Left lung (tissue), 10 donors: ENCODE results near the gene SRPK3. TPM values are rescaled to one million over a fixed set of nuclear protein-coding genes. Genes with fewer than 3 reads are reported as not detected.

Experiments
- ATAC-seq: fragments of 200-7000 bp; cut with Tn5 transposase; one replicate; pipeline ENCODE4 v1.9.1; 2020; ENCODE audit warnings: moderate library complexity
- DNase-seq, 4 donors: peaks; one replicate each; pipeline ENCODE4 v3.0.0-alpha.2; 2013 to 2020
- H3K27ac ChIP-seq, 2 donors: fragments of 200-600 bp; sonication (generic) in 1 of 2; one replicate each; pipeline versions ENCODE4 v1.5.0 to v1.8.0; 2020 to 2021
- H3K27me3 ChIP-seq, 2 donors: fragments of 200-600 bp; sonication (generic) in 1 of 2; one replicate each; pipeline versions ENCODE4 v1.5.0 to v1.8.0; 2020 to 2021
- H3K36me3 ChIP-seq, 2 donors: fragments of 200-600 bp; sonication (generic) in 1 of 2; one replicate each; pipeline versions ENCODE4 v1.5.0 to v1.8.0; 2020 to 2021
- H3K4me1 ChIP-seq, 2 donors: fragments of 200-600 bp; one replicate each; pipeline ENCODE4 v1.8.0; 2021
- H3K4me3 ChIP-seq, 2 donors: fragments of 200-600 bp; sonication (generic) in 1 of 2; one replicate each; pipeline versions ENCODE4 v1.5.0 to v1.8.0; 2020 to 2021; ENCODE audit warnings: mild to moderate bottlenecking in 1 of 2
- H3K9me3 ChIP-seq, 2 donors: fragments of 200-600 bp; sonication (generic) in 1 of 2; one replicate each; pipeline versions ENCODE4 v1.5.0 to v1.8.0; 2020 to 2021
- CTCF ChIP-seq, 2 donors: fragments of 200-600 bp; sonication (generic) in 1 of 2; IDR thresholded peaks; one replicate each; pipeline versions ENCODE4 v1.5.0 to v1.8.0; 2021; ENCODE audit warnings: antibody characterized with exemption in 2 of 2
- intact Hi-C, 2 donors: fragments of 100-400 bp; cut with DNase I; formaldehyde crosslinking; loops; one replicate each; pipeline versions ENCODE4 v1.11.2 to v1.14.2; 2022
- polyA plus RNA-seq, 6 donors: library from polyadenylated mRNA; unstranded; fragments of 120-200 nt; gene quantifications; one replicate each; pipeline ENCODE4 v1.2.1, GENCODE V29; 2013; ENCODE audit not compliant: insufficient read length in 6 of 6
- total RNA-seq, 2 donors: library from RNA; stranded (reverse); fragmentation: NEBNext Ultra II Directional; extraction: Animal tissue kit (Norgen Biotek cat#: 25700); gene quantifications; one replicate each; pipeline ENCODE4 v1.2.1, GENCODE V29; 2021
- donor health status: DM: no; HTN: yes; CAD: no.
- donor health status: DM: no; HTN: no; CAD: no.

SRPK3 gene
- total and polyA plus RNA-seq, 8 donors = 0.55 to 1.7 (median 0.88) TPM

- intact Hi-C loops = no loop called here
- ATAC-seq (peak; percentile 87), DNase-seq (peak in 2 of 4 donors; percentile 58 to 82)
- Histone ChIP-seq H3K4me1 (no peaks in the 10 kb centered on the region), H3K36me3 (no peaks in the 10 kb centered on the region), H3K27me3 (peaks cover 14 to 36% of the 10 kb centered on the region in 2 donors), H3K4me3 (peak overlapping the region; percentile 27 to 34), H3K9me3 (no peaks in the 10 kb centered on the region), H3K27ac (no peak overlapping the region)
- TF ChIP-seq CTCF (IDR thresholded peaks at IDR 0.05) = no peak
These were observed 37.9 kb downstream of the SRPK3 start for GRCh38 chrX:153818571-153819383.

DNA sequence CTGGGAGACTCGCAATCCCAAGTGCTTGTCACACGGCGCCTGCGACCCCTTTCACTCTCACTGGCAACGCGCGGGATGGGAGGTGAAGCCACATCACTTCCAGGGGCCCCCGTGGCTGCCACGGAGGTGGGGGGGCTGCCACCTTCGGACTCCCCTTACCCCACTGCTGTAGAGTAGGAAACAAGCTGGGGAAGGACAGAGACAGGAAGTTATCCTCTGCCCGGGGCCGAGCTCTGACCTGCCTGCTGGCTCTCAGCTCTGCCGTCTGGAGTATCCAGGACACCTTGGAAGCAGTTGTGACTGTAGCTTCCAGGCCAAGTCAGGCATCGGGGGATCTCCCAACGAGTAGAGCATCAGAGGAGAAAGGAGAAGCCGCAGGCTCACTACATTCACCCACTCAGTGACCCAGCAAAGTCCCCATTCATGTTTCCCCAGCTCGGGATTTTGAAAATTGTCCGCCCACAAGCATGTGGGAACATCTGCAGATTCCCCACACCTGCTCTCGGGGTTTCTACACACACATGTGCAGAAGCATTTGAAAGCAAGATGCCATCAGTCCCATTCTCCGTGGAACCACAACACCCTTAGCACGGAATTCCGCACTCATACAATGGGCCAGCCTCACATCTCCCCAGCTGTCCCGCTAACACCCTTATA, 38.7 kb downstream of the SRPK3 start:
- Histone ChIP-seq H3K9me3 (no peaks in the 10 kb centered on the region), H3K4me3 (peak overlapping the region; percentile 27 to 34), H3K4me1 (no peaks in the 10 kb centered on the region), H3K27me3 (peaks cover 14 to 41% of the 10 kb centered on the region in 2 donors), H3K27ac (no peak overlapping the region), H3K36me3 (no peaks in the 10 kb centered on the region)
- intact Hi-C loops = no loop called here
- ATAC-seq = no peak
- TF ChIP-seq CTCF (IDR thresholded peaks at IDR 0.05) = no peak
- DNase-seq = no peak

- no peaks in the 10 kb centered on the region for H3K9me3 ChIP-seq
- no peak for DNase-seq
- H3K4me1 ChIP-seq = no peaks in the 10 kb centered on the region
- TF ChIP-seq CTCF (IDR thresholded peaks at IDR 0.05) = no peak
- H3K27ac ChIP-seq = no peak overlapping the region
- H3K36me3 ChIP-seq = no peaks in the 10 kb centered on the region
- intact Hi-C loops = no loop called here
- H3K27me3 ChIP-seq = peaks cover 14 to 50% of the 10 kb centered on the region in 2 donors
- no peak overlapping the region for H3K4me3 ChIP-seq
- ATAC-seq = no peak
These were observed 39.8 kb downstream of the SRPK3 start for GRCh38 chrX:153820601-153821000.

- Histone ChIP-seq H3K36me3 (no peaks in the 10 kb centered on the region), H3K4me3 (no peak overlapping the region), H3K9me3 (no peaks in the 10 kb centered on the region), H3K4me1 (no peaks in the 10 kb centered on the region), H3K27me3 (peaks cover 14 to 55% of the 10 kb centered on the region in 2 donors), H3K27ac (no peak overlapping the region)
- ATAC-seq (no peak), DNase-seq (no peak)
- no peak for TF ChIP-seq CTCF (IDR thresholded peaks at IDR 0.05)
- intact Hi-C loops = no loop called here
These were observed 40.2 kb downstream of the SRPK3 start for GRCh38 chrX:153821066-153821465.

DNA sequence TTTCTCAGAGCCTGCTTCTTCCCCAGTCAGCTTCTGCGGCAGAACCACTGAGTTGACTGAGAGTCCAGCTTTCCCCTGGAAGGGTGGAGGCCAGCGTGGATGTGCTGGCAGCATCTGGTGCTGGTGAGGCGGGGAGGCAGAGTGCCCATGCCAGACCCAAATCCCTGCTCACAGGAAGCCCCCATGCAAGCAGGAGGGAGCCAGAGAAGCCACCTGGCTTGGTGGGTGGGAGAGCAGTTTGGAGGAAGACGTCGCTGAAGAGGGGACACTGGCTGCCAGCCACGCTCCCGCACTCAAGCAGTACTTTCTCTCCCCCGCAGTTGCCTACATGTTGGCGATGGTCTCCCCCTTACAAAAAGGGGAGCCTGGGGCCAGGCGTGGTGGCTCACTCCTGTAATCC, 43.5 kb downstream of the SRPK3 start:
- peaks cover 0 to under 1% of the 10 kb centered on the region in 2 donors for H3K4me1 ChIP-seq
- no peak overlapping the region for H3K27ac ChIP-seq
- no peak for ATAC-seq
- no peak for TF ChIP-seq CTCF (IDR thresholded peaks at IDR 0.05)
- no peaks in the 10 kb centered on the region for H3K36me3 ChIP-seq
- intact Hi-C loops = no loop called here
- no peak for DNase-seq
- no peaks in the 10 kb centered on the region for H3K9me3 ChIP-seq
- H3K4me3 ChIP-seq = no peak overlapping the region
- H3K27me3 ChIP-seq = peaks cover 24 to 61% of the 10 kb centered on the region in 2 donors
